HG03139 (cell line): ENCODE results near the gene UNC80.

Experiments
- ATAC-seq: cut with Tn5 transposase; IDR thresholded peaks from one replicate; pipeline ENCODE4 v1.9.1; 2021; ENCODE audit not compliant: unreplicated experiment

The UNC80 gene

DNA sequence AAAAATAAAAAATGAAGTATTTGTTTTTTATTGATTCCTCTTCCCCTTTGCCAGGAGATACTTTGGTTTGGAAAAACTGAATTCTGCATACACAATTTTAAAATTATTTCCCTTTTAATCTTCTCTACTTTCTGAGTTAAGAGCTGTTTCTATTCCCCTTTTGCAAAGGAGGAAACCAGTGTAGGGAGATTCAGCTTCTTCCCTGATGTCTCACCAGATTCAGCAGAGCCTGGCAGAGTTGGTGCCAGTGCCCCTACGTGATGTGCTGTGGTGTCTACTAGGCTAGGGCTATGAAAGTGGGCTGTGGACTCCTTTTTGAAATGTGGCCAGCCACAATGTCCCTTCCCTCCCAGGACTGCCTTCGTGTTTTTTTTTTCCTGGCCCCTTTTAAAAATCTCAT, 233.2 kb downstream of the UNC80 start:
- no peak for ATAC-seq

DNA sequence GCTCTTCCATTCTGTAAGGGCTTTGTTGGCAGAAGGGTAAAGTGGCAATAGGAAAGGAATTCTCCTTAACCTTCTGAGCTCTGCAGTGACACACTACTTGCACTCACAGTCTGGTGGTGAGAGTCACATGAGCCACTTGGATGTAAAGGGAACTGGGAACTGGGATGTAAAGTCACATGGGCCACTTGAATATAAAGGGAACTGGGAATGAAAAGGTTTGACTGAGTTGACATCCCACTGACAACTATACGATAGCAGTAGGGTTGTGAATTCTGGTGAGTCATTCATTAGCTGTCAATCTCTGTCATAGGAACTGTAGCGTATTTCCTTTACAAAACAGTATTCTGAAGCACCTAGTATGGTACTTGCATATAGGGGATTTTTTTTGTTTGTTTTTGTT, 236.3 kb downstream of the UNC80 start:
- no peak for ATAC-seq

DNA sequence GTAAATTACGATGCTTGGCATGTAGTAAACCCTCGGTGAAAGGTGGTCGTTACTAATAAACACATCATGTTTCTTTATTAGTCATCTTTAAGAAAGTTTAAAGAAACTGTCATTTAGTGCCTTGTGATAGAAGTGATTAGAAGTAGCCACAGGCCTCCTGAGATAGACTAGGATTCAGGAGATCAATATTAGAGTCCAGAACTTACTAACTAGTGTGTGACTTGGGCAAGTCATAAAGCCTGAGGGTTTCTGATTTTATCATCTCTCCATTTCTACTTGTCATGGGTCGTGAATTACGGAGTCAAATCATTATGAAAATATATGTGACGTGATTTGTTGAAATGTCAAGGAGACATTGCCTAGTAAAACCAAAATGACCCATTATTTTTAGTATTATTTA, 237.5 kb downstream of the UNC80 start:
- no peak for ATAC-seq

DNA sequence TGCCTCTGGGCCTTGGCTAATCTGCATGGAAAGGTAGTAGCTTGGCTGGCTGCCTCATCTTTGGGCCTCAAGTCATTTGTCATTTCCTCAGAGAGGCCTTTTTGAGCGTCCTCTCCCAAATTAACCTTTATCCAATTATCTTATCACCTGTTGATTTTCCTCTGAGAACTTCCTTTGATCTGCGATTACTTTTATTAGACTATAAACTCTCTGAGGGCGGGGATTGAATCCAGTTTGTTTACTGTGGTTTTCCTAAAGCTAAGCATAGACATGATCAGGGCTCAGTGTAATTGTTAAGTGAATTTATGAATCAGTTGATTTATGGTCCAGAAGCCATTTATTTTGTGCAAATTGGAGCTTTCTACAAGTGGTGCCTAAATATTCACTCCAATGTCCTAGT, 238.3 kb downstream of the UNC80 start:
- no peak for ATAC-seq

DNA sequence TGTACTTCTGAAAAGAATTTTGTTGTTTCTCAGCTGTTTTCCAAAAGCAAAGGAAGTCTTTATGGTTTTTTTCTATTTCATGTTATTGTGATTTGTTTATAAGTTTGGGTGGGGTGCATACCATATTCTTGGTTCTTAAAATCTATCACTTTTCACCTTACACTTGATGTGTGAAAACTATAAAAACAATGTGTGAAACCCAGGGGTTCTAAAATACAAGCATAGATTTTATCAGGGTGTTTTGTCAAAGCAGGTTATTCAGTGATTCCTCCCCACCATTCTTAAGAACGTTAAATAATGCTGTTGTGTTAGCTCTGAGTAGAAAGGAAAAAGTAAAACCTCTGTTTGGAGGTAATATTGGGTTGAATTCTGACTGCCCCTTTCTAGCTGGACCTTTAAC, 248.5 kb downstream of the UNC80 start:
- ATAC-seq = no peak

DNA sequence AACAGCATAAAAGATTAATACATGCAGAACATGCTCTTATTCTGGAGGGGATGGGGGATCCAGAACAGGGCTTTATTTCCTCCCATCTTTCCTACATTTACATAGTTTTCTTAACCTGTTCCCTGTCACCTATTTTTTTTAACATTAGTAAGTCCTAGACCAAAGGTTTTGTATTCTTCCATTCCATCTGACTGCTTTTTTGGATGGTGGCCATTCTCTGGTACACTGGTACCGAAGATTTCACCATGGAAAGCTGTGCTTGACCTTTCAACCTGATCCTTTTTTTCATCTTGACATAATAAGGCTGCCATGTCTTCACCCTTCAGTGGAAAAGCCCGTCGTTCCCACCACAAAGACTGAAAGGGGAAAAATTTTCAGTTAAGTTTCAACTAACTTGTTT, 251.2 kb downstream of the UNC80 start:
- no peak for ATAC-seq

DNA sequence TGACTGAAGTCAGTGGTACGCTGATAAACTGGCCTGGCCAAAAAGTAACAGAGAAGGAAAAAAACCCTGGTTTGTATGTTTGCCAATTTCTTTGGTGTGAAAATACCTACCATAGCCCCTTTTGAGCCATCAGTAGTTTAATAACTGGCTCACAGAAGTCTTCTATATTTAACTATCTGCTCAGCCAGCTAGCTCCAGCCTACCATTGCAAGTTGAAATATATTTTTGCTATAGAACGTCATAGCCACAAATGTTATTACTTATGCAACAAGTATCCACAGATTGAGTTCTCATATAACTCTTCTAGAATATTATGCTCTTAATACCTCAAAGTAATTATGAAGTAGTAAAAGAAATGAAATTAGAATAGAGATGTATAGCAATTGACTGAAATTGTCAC, 256.0 kb downstream of the UNC80 start:
- ATAC-seq = no peak

DNA sequence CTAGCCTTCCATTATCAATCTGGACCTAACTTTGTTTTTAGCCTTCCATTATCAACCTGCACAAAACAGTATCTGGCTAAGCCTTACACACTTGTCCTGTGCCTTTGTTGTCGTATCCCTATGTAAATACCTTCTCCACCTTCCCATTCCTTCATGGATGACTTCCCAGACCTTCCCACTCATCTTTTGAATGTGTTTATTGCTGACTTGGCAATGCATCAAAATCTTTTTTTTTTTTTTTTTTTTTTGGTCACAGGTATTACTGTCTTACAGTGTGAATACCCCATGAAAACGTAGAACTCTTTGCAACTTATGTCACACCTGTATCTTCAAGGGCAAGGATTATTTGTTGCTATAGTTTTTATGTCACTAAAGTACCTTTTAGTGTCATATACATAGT, 256.5 kb downstream of the UNC80 start:
- ATAC-seq = no peak

DNA sequence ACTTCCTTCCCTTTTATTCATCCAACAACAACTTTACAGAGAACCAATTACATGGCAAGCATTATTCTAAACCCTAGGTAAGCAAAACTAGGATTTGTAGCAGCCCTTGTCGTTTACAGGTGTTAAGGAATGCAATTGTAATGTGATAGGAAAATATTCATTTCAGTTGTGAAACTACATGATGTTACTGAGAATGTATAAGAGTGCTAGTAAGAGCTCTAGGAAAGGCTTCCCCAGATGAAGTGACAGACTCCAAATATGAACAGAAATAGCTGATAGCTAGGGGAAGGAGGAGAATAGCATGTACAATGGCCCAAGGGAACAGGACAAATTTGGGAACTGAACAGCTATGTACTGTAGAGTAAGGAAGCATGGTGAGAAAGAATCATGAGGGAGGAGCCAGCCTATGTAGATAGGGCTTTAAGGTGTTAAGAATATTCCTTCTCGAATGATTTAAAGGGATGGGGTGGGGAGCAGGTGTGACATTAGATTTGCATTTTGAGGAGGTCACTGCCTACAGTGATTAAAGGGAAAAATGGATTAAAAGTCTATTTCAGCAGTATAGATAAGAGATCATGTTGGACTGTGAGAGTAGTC, 262.6 kb downstream of the UNC80 start:
- no peak for ATAC-seq

DNA sequence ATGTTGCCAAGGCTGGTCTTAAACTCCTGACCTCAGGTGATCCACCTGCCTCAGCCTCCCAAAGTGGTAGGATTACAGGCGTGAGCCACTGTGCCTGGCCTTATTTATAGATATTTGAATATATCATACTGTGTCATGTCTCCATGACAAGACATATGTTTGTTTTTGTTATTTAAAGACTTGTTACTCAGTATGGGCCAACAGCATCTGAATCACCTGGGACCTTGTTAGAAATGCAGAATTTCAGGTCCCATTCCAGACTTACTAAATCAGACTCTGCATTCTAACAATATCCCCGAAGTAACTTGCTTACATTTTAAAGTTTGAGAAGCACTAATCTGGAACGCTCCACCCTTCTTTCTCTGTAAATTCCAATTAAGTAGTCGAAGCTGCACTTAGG, 264.0 kb downstream of the UNC80 start:
- no peak for ATAC-seq

DNA sequence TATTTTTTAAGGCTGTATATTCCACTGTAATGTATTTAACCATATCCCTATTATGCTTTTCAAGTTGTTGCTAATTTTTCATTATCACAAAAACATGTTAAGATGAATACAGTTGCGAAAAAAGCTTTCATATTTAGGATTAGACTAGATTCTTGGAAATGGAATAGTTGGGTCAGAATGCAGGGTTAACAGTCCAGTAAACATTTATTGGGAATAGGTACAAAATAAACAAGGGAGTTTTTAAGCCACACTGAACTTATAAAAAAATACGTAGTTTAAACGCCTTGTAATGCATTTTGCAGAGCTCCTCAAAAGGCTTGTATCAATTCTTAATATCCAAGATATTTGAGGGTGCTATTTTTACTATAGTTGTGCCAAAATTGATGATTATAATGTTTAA, 266.4 kb downstream of the UNC80 start:
- ATAC-seq = no peak

DNA sequence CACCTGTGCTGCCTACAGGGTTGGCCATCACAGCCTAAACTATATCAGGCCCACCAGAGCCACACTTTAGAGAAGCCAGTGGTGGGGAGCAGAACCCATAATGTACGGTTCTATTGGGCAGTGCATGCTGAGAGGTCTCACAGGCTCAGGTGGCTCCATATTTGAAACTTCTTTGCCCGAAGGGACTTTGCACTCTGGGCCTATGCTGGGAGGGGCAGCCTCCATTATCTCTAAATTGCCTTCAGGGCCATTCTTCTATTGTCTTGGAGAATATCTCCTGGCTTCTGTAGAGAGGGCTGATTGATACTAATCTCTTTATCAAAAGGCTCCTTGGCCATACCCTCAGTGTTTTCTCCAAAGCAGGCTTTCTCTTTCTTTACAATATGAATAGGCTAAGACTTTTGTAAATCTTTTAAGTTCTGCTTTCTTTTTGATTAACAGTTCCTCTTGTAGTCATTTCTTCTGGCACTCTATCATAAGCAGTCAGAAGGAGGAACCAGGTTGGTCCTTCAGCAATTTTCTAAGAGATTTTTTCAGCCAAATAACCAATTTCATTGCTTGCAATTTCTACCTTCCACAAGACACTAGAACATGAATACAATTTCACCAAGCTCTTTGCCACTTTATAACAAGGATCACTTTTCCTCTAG, 275.3 kb downstream of the UNC80 start:
- ATAC-seq = no peak
